Activated CD4-positive, alpha-beta memory T cell treated with anti-CD3 and anti-CD28 coated beads, Interleukin-2, amount 10 ng/mL, durations not matched to agents 7 days and 5 days (primary cell): ENCODE data around the gene NEK11. TPM values are rescaled to one million over a fixed set of nuclear protein-coding genes. Genes with fewer than 3 reads are reported as not detected.
A peak's percentile ranks its signal among the peaks of the same experiment; 100 is the strongest.
"Not testable (repeated sequence)": the region's sequence is repeated elsewhere in the genome, so short reads cannot be mapped to it uniquely, and the experiment has no call there.

Source experiments
- CTCF ChIA-PET: fragments of 350-600 bp; sonication (Branson Sonifier 250); formaldehyde crosslinking; loops from one replicate; lab custom pipeline; 2021; ENCODE audit warnings: antibody characterized with exemption, inconsistent platforms; lab: Charles Lee
- POLR2A ChIA-PET: fragments of 350-600 bp; sonication (Branson Sonifier 250); formaldehyde crosslinking; loops from one replicate; lab custom pipeline; 2021; ENCODE audit warnings: antibody characterized with exemption; lab: Charles Lee
- DNase-seq: peaks from one replicate; pipeline ENCODE4 v3.0.0-alpha.2; 2020
- H3K27ac Mint-ChIP-seq: one replicate; pipeline ENCODE4 v1.8.0; 2021; ENCODE audit warnings: mild to moderate bottlenecking, mixed read lengths
- H3K27me3 Mint-ChIP-seq: one replicate; pipeline ENCODE4 v1.8.0; 2021; ENCODE audit warnings: mixed read lengths
- H3K36me3 Mint-ChIP-seq: one replicate; pipeline ENCODE4 v1.8.0; 2021; ENCODE audit warnings: low read depth, mixed read lengths
- H3K4me1 Mint-ChIP-seq: one replicate; pipeline ENCODE4 v1.8.0; 2021; ENCODE audit warnings: mixed read lengths
- H3K4me3 Mint-ChIP-seq: one replicate; pipeline ENCODE4 v1.8.0; 2021; ENCODE audit warnings: mild to moderate bottlenecking, mixed read lengths
- H3K9me3 Mint-ChIP-seq: one replicate; pipeline ENCODE4 v1.8.0; 2021; ENCODE audit warnings: mixed read lengths
- total RNA-seq, 2 experiments: library from RNA; stranded (reverse); gene quantifications; one replicate each; pipeline ENCODE4 v1.2.3, GENCODE V29; 2021

NEK11 gene
- total RNA-seq, 2 experiments from 2014 or later: 1.4 to 2.8 TPM

- Mint-ChIP-seq H3K27ac (no peak overlapping the region), H3K4me1 (peaks cover 6% of the 10 kb centered on the region), H3K27me3 (peaks cover 7% of the 10 kb centered on the region), H3K4me3 (no peak overlapping the region), H3K9me3 (no peaks in the 10 kb centered on the region), H3K36me3 (peaks cover 13% of the 10 kb centered on the region)
- DNase-seq: no peak
- POLR2A ChIA-PET: interaction anchor here (1.2 kb wide), 1 partner anchor 10 kb away, joined by 4 read pairs; the partner anchor contains the start of gene NUDT16
- CTCF ChIA-PET: no interaction called here
These were observed 344.4 kb downstream of the NEK11 start for GRCh38 chr3:131370935-131371687.

- Mint-ChIP-seq H3K36me3 (peaks cover 13% of the 10 kb centered on the region), H3K27me3 (peaks cover 7% of the 10 kb centered on the region), H3K4me1 (peaks cover 6% of the 10 kb centered on the region), H3K27ac (no peak overlapping the region), H3K4me3 (no peak overlapping the region), H3K9me3 (no peaks in the 10 kb centered on the region)
- CTCF ChIA-PET: no interaction called here
- POLR2A ChIA-PET: interaction anchor here (1.2 kb wide), 1 partner anchor 10 kb away, joined by 4 read pairs; the partner anchor contains the start of gene NUDT16
- DNase-seq: no peak
These were observed 345.0 kb downstream of the NEK11 start for GRCh38 chr3:131371688-131372066.

- peaks cover 13% of the 10 kb centered on the region for H3K36me3 Mint-ChIP-seq
- no peaks in the 10 kb centered on the region for H3K9me3 Mint-ChIP-seq
- H3K4me3 Mint-ChIP-seq: no peak overlapping the region
- no peak for DNase-seq
- POLR2A ChIA-PET: no interaction called here
- H3K27me3 Mint-ChIP-seq: no peaks in the 10 kb centered on the region
- CTCF ChIA-PET: no interaction called here
- H3K27ac Mint-ChIP-seq: no peak overlapping the region
- H3K4me1 Mint-ChIP-seq: peaks cover 6% of the 10 kb centered on the region
These were observed 348.1 kb downstream of the NEK11 start for GRCh38 chr3:131374741-131375140.

- CTCF ChIA-PET: interaction anchor here (0.6 to 1.5 kb wide), 4 partner anchors 109 to 356 kb away, joined by 3 to 5 read pairs (median 4); partner anchors contain the start of genes ASTE1 and NEK11
- not testable (repeated sequence) for H3K9me3 Mint-ChIP-seq, H3K27me3 Mint-ChIP-seq, DNase-seq
- H3K4me3 Mint-ChIP-seq: peak overlapping the region; percentile 96
- peaks cover 29% of the 10 kb centered on the region for H3K36me3 Mint-ChIP-seq
- H3K27ac Mint-ChIP-seq: peak overlapping the region; percentile 93
- POLR2A ChIA-PET: interaction anchor here (0.8 to 3.1 kb wide), 15 partner anchors 9 to 1201 kb away, joined by 3 to 12 read pairs (median 3); partner anchors contain the start of genes ASTE1, ATP2C1, DNAJC13 and NEK11
- H3K4me1 Mint-ChIP-seq: peaks cover 38% of the 10 kb centered on the region
These were observed 354.3 kb downstream of the NEK11 start for GRCh38 chr3:131380821-131381444.

GRCh38 chr3:131381445-131382291 lies 355.0 kb downstream of the NEK11 start, which contains the start of gene NUDT16:
TSS of gene NUDT16 (plus strand) at chr3:131381774. CDS start at chr3:131381805, 31 bp downstream.
- Mint-ChIP-seq H3K27ac (peak within 1 kb of the TSS; percentile 93), H3K36me3 (peaks cover 35% of the 10 kb centered on the region), H3K27me3 (no peaks in the 10 kb centered on the region), H3K4me3 (peak within 1 kb of the TSS; percentile 96), H3K9me3 (no peaks in the 10 kb centered on the region), H3K4me1 (peaks cover 45% of the 10 kb centered on the region)
- CTCF ChIA-PET: interaction anchor here (0.6 to 1.5 kb wide), 5 partner anchors 110 to 356 kb away, joined by 3 to 5 read pairs (median 4); partner anchors contain the start of genes ASTE1 and NEK11
- POLR2A ChIA-PET: interaction anchor here (0.8 to 3.1 kb wide), 16 partner anchors 10 to 1202 kb away, joined by 3 to 12 read pairs (median 3); partner anchors contain the start of genes ASTE1, ATP2C1 and NEK11
- DNase-seq: peak; percentile 99

- DNase-seq: peak; percentile 36
- no peaks in the 10 kb centered on the region for H3K27me3 Mint-ChIP-seq
- CTCF ChIA-PET: no interaction called here
- POLR2A ChIA-PET: interaction anchor here (1.4 kb wide), 1 partner anchor 9 kb away, joined by 3 read pairs; no protein-coding TSS in a partner anchor
- H3K4me1 Mint-ChIP-seq: peaks cover 49% of the 10 kb centered on the region
- H3K9me3 Mint-ChIP-seq: no peaks in the 10 kb centered on the region
- H3K27ac Mint-ChIP-seq: peak overlapping the region; percentile 53
- H3K4me3 Mint-ChIP-seq: no peak overlapping the region
- H3K36me3 Mint-ChIP-seq: peaks cover 27% of the 10 kb centered on the region
These were observed 359.9 kb downstream of the NEK11 start for GRCh38 chr3:131386429-131387165.

- H3K27ac Mint-ChIP-seq: no peak overlapping the region
- DNase-seq: no peak
- CTCF ChIA-PET: no interaction called here
- H3K36me3 Mint-ChIP-seq: peaks cover 27% of the 10 kb centered on the region
- POLR2A ChIA-PET: interaction anchor here (1.4 kb wide), 1 partner anchor 8 kb away, joined by 3 read pairs; no protein-coding TSS in a partner anchor
- H3K27me3 Mint-ChIP-seq: no peaks in the 10 kb centered on the region
- peaks cover 41% of the 10 kb centered on the region for H3K4me1 Mint-ChIP-seq
- H3K4me3 Mint-ChIP-seq: no peak overlapping the region
- no peaks in the 10 kb centered on the region for H3K9me3 Mint-ChIP-seq
These were observed 361.3 kb downstream of the NEK11 start for GRCh38 chr3:131387796-131388489.

- H3K4me3 Mint-ChIP-seq: no peak overlapping the region
These were observed 361.8 kb downstream of the NEK11 start for GRCh38 chr3:131388490-131388799.

GRCh38 chr3:131390331-131390730 lies 363.7 kb downstream of the NEK11 start:
- no peak for DNase-seq
- H3K27me3 Mint-ChIP-seq: no peaks in the 10 kb centered on the region
- CTCF ChIA-PET: no interaction called here
- peaks cover 25% of the 10 kb centered on the region for H3K4me1 Mint-ChIP-seq
- POLR2A ChIA-PET: no interaction called here
- H3K4me3 Mint-ChIP-seq: no peak overlapping the region
- no peak overlapping the region for H3K27ac Mint-ChIP-seq
- H3K9me3 Mint-ChIP-seq: no peaks in the 10 kb centered on the region
- H3K36me3 Mint-ChIP-seq: peaks cover 7% of the 10 kb centered on the region

More at GRCh38 chr3:131388490-131388799, 361.8 kb downstream of the NEK11 start:
- no peak for DNase-seq
- Mint-ChIP-seq H3K27ac (no peak overlapping the region), H3K36me3 (peaks cover 24% of the 10 kb centered on the region), H3K9me3 (no peaks in the 10 kb centered on the region), H3K27me3 (no peaks in the 10 kb centered on the region), H3K4me1 (peaks cover 39% of the 10 kb centered on the region)
- POLR2A ChIA-PET: no interaction called here
- CTCF ChIA-PET: no interaction called here

GRCh38 chr3:131393051-131393450 lies 366.4 kb downstream of the NEK11 start:
- POLR2A ChIA-PET: no interaction called here
- Mint-ChIP-seq H3K4me3 (no peak overlapping the region), H3K4me1 (peaks cover under 1% of the 10 kb centered on the region), H3K36me3 (no peaks in the 10 kb centered on the region), H3K9me3 (no peaks in the 10 kb centered on the region), H3K27me3 (no peaks in the 10 kb centered on the region), H3K27ac (no peak overlapping the region)
- CTCF ChIA-PET: no interaction called here
- DNase-seq: no peak

GRCh38 chr3:131393868-131394267 lies 367.2 kb downstream of the NEK11 start:
- H3K4me1 Mint-ChIP-seq: no peaks in the 10 kb centered on the region
- H3K36me3 Mint-ChIP-seq: no peaks in the 10 kb centered on the region
- DNase-seq: no peak
- no peak overlapping the region for H3K4me3 Mint-ChIP-seq
- no peaks in the 10 kb centered on the region for H3K9me3 Mint-ChIP-seq
- H3K27ac Mint-ChIP-seq: no peak overlapping the region
- H3K27me3 Mint-ChIP-seq: no peaks in the 10 kb centered on the region
- ChIA-PET CTCF (no interaction called here), POLR2A (no interaction called here)
